Esophagus muscularis mucosa (tissue), 4 donors: ENCODE results near the gene ADCY4. TPM values are rescaled to one million over a fixed set of nuclear protein-coding genes. Genes with fewer than 3 reads are reported as not detected.

Experiments used
- DNase-seq: peaks from one replicate; pipeline ENCODE4 v3.0.0-alpha.2; 2017; ENCODE audit errors: extremely low spot score
- H3K27ac ChIP-seq, 4 donors: fragments of 200-600 bp; sonication (generic); replicated peaks in 1 of 4; 1 replicate in 3 of 4; 2 replicates in 1 of 4; pipeline ENCODE4 v1.5.1; 2016 to 2019; ENCODE audit warnings: mild to moderate bottlenecking in 1 of 4
- H3K27me3 ChIP-seq, 4 donors: fragments of 200-600 bp; sonication (generic); one replicate each; pipeline versions ENCODE4 v1.5.1 to v1.6.0; 2016 to 2019
- H3K36me3 ChIP-seq, 4 donors: fragments of 200-600 bp; sonication (generic); one replicate each; pipeline ENCODE4 v1.5.1; 2016 to 2019
- H3K4me1 ChIP-seq, 4 donors: fragments of 200-600 bp; sonication (generic); one replicate each; pipeline ENCODE4 v1.5.1; 2016 to 2019
- H3K4me3 ChIP-seq, 4 donors: fragments of 200-600 bp; sonication (generic); 1 replicate in 2 of 4; 2 replicates in 2 of 4; pipeline ENCODE4 v1.5.1; 2016 to 2019; ENCODE audit warnings: mild to moderate bottlenecking in 4 of 4, moderate library complexity in 1 of 4
- H3K9me3 ChIP-seq, 4 donors: fragments of 200-600 bp; sonication (generic); 1 replicate in 3 of 4; 2 replicates in 1 of 4; pipeline ENCODE4 v1.5.1; 2016 to 2019
- EP300 ChIP-seq: sonication (generic); formaldehyde crosslinking; IDR thresholded peaks from one replicate; pipeline ENCODE4 v1.6.1; 2017; ENCODE audit warnings: antibody characterized with exemption
- POLR2A ChIP-seq: fragments of 450-650 bp; IDR thresholded peaks from one replicate; pipeline ENCODE4 v1.6.1; 2017; ENCODE audit warnings: antibody characterized with exemption, moderate library complexity, mild to moderate bottlenecking, low read depth
- POLR2AphosphoS5 ChIP-seq, 2 donors: sonication (generic); formaldehyde crosslinking; IDR thresholded peaks; one replicate each; pipeline ENCODE4 v1.6.1; 2017; ENCODE audit warnings: antibody characterized with exemption in 2 of 2
- WGBS: methylation state at CpG from one replicate; pipeline ENCODE4 v1.1.5; 2018; 5-methylcytosine and 5-hydroxymethylcytosine counted together
- intact Hi-C: fragments of 100-400 bp; cut with DNase I; formaldehyde crosslinking; loops from one replicate; pipeline ENCODE4 v1.15.1; 2023
- total RNA-seq, 4 donors: library from RNA; depleted of rRNA; stranded (reverse); fragments of >200 nt; gene quantifications; one replicate each; pipeline versions ENCODE4 v1.1.0 to v1.2.1, GENCODE V29; 2016
- TF ChIP-seq, protein P1 (sequence below), 3 experiments: fragments of 200-600 bp in 2 of 3; fragments of 450-650 bp in 1 of 3; sonication (generic) in 2 of 3; IDR thresholded peaks; one replicate each; pipeline ENCODE4 v1.5.1; 2017 to 2019; ENCODE audit warnings: antibody characterized with exemption in 3 of 3, mild to moderate bottlenecking in 2 of 3, moderate library complexity in 1 of 3

The ADCY4 gene
- total RNA-seq, 4 donors from 2014 or later: 21.5 to 36.9 (median 27.9) TPM

DNA sequence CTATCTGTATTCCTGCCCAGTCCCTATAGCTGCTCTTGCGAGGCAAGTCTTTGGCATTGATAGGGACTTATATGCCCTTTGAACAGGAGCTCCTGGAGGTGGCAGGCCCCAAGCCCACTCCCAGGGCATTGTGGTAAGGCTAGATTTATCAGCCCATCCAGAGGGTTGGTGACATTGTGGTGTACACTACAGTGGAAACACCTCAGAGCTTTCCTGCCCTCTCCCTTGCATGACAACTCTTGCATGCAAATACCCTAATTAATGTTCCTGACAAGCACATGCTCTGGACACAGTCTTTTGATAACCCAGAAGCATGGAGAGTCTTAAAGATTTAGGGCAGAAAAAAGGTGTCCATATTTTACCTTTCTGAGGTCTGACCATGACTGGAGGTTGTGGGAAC lies 5.7 kb upstream of the ADCY4 start:
- peaks cover 0 to 36% (median 7%) of the 10 kb centered on the region in 4 donors for H3K27me3 ChIP-seq
- H3K36me3 ChIP-seq: no peaks in the 10 kb centered on the region
- 83% methylated on average over 1 of the region's 1 CpG for WGBS
- TF ChIP-seq, protein P1, sequence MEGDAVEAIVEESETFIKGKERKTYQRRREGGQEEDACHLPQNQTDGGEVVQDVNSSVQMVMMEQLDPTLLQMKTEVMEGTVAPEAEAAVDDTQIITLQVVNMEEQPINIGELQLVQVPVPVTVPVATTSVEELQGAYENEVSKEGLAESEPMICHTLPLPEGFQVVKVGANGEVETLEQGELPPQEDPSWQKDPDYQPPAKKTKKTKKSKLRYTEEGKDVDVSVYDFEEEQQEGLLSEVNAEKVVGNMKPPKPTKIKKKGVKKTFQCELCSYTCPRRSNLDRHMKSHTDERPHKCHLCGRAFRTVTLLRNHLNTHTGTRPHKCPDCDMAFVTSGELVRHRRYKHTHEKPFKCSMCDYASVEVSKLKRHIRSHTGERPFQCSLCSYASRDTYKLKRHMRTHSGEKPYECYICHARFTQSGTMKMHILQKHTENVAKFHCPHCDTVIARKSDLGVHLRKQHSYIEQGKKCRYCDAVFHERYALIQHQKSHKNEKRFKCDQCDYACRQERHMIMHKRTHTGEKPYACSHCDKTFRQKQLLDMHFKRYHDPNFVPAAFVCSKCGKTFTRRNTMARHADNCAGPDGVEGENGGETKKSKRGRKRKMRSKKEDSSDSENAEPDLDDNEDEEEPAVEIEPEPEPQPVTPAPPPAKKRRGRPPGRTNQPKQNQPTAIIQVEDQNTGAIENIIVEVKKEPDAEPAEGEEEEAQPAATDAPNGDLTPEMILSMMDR (IDR thresholded peaks at IDR 0.05): no peak
- TF ChIP-seq POLR2AphosphoS5 (IDR thresholded peaks at IDR 0.05): no peak
- no peak for TF ChIP-seq EP300
- TF ChIP-seq POLR2A: no peak
- DNase-seq: no peak
- H3K27ac ChIP-seq: no peak overlapping the region
- H3K9me3 ChIP-seq: no peaks in the 10 kb centered on the region
- intact Hi-C loops: no loop called here
- peaks cover 15 to 19% (median 17%) of the 10 kb centered on the region in 4 donors for H3K4me1 ChIP-seq
- no peak overlapping the region for H3K4me3 ChIP-seq

DNA sequence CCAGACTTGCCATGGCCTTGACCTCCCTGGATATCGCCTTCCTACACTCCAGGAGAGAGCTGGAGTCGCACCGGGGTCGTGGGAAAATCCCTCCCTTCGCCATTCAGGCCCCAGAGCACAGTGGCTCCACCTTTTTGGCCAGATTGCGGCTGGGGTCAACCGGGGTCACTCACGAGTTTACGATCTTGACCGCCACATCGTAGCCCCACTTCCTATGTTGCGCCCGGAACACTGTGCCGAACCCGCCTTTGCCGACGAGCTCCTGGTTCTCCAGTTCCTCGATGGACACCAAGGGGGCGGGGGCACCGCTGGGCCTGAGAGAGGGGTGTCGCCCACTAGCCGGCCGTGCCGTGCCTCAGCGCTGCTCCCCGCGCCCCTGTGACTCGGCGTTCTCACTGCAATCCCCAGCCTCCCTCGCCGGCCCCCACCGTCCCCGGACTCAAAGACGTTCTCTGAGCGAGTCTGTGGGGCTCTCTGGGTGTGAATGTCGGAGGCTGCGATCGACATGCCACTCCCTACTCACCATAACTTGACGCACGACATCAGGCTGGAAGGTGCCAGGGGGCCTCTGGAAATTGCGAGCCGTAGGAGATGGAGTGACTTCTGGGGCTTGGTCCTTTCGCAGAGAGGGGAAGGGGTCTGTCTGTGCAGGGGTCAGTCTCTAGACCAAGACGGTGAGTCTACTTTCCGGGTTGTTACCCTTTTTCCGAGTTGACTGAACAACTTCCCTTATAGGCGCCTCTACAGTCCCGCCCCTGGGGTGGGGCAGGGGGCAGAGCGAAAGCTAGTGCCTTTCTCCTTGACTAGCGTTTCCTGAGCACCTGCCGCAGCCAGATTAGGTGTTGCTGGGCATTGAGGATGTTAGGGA lies 4.6 kb upstream of the ADCY4 start, which contains the start of gene RIPK3:
Gene RIPK3, minus strand, starts transcription at position 708 of the 868 bp plus-strand sequence. Its CDS starts 165 bp downstream, at position 543.
- WGBS: 31% methylated on average over 44 of the region's 51 CpGs
- intact Hi-C loops: no loop called here
- Histone ChIP-seq H3K27me3 (peaks cover 0 to 41% (median 15%) of the 10 kb centered on the region in 4 donors), H3K9me3 (no peaks in the 10 kb centered on the region), H3K4me1 (peaks cover 20 to 30% (median 26%) of the 10 kb centered on the region in 4 donors), H3K36me3 (no peaks in the 10 kb centered on the region), H3K27ac (peak within 1 kb of the TSS; percentile 6 to 63 (median 51)), H3K4me3 (peak within 1 kb of the TSS; percentile 41 to 58 (median 51))
- TF ChIP-seq, protein P1 (IDR thresholded peaks at IDR 0.05): no peak
- TF ChIP-seq POLR2AphosphoS5 (IDR thresholded peaks at IDR 0.05) (no peak), POLR2A (no peak), EP300 (no peak)
- no peak for DNase-seq

GRCh38 chr14:24338843-24339242 lies 4.0 kb upstream of the ADCY4 start:
- peaks cover 27 to 36% (median 33%) of the 10 kb centered on the region in 4 donors for H3K4me1 ChIP-seq

GRCh38 chr14:24337824-24338175 lies 2.9 kb upstream of the ADCY4 start:
- H3K9me3 ChIP-seq: no peaks in the 10 kb centered on the region
- no peak for DNase-seq
- H3K36me3 ChIP-seq: peaks cover 0 to 1% (median 0%) of the 10 kb centered on the region in 4 donors
- peaks cover 0 to 57% (median 24%) of the 10 kb centered on the region in 4 donors for H3K27me3 ChIP-seq
- WGBS: 88% methylated on average over 8 of the region's 8 CpGs
- H3K4me1 ChIP-seq: peaks cover 35 to 47% (median 43%) of the 10 kb centered on the region in 4 donors
- intact Hi-C loops: no loop called here
- TF ChIP-seq POLR2A: no peak
- TF ChIP-seq, protein P1 (IDR thresholded peaks at IDR 0.05): no peak
- no peak overlapping the region for H3K4me3 ChIP-seq
- H3K27ac ChIP-seq: no peak overlapping the region

More at GRCh38 chr14:24338843-24339242, 4.0 kb upstream of the ADCY4 start:
- no peaks in the 10 kb centered on the region for H3K9me3 ChIP-seq
- intact Hi-C loops: no loop called here
- WGBS: 85% methylated on average over 3 of the region's 14 CpGs
- peaks cover 0 to 48% (median 22%) of the 10 kb centered on the region in 4 donors for H3K27me3 ChIP-seq
- no peak for TF ChIP-seq EP300
- no peak for TF ChIP-seq POLR2AphosphoS5 (IDR thresholded peaks at IDR 0.05)
- TF ChIP-seq, protein P1 (IDR thresholded peaks at IDR 0.05): no peak
- TF ChIP-seq POLR2A: no peak
- H3K36me3 ChIP-seq: no peaks in the 10 kb centered on the region
- H3K27ac ChIP-seq: peak overlapping the region in 2 of 4 donors; percentile 49 to 63
- peak overlapping the region; percentile 41 to 58 (median 51) for H3K4me3 ChIP-seq
- DNase-seq: no peak
